PC-9 (cell line): ENCODE measurements around the gene MRPL32. TPM values are rescaled to one million over a fixed set of nuclear protein-coding genes. Genes with fewer than 3 reads are reported as not detected.

ENCODE experiments used
- BruUV-seq: library from RNA; stranded (reverse); fragments of 400-500 nt; replicated peaks from 2 replicates; lab custom pipeline; 2021; lab: Mats Ljungman, UMichigan
- CTCF ChIA-PET: fragments of 300-600 bp; sonication (Branson Sonifier 250); formaldehyde crosslinking; loops from one replicate; lab custom pipeline; 2022; ENCODE audit warnings: antibody characterized with exemption; lab: Charles Lee
- POLR2A ChIA-PET: fragments of 300-600 bp; sonication (Branson Sonifier 250); formaldehyde crosslinking; loops from one replicate; lab custom pipeline; 2022; ENCODE audit warnings: antibody characterized with exemption; ENCODE audit not compliant: unreplicated experiment; lab: Charles Lee
- DNase-seq, 2 experiments: peaks; one replicate each; pipeline versions ENCODE4 v3.0.0 to v3.0.0-alpha.2; 2015 to 2022; ENCODE audit warnings: mixed read lengths in 1 of 2
- H2AFZ ChIP-seq: fragments of 200-600 bp; sonication (generic); 2 replicates; pipeline ENCODE4 v1.8.1; 2017; ENCODE audit warnings: antibody characterized with exemption
- H3F3A ChIP-seq: fragments of 200-600 bp; sonication (generic); 2 replicates; pipeline ENCODE4 v1.8.1; 2017; ENCODE audit warnings: antibody characterized with exemption, mild to moderate bottlenecking, low read depth; ENCODE audit not compliant: insufficient read depth
- H3K27ac ChIP-seq: fragments of 200-600 bp; sonication (generic); 2 replicates; pipeline ENCODE4 v1.6.1; 2016; ENCODE audit warnings: mixed run types
- H3K27me3 ChIP-seq: fragments of 200-600 bp; sonication (generic); 2 replicates; pipeline ENCODE4 v1.6.1; 2016; ENCODE audit warnings: low read depth, mixed run types; ENCODE audit not compliant: insufficient read depth
- H3K36me3 ChIP-seq: fragments of 200-600 bp; sonication (generic); 2 replicates; pipeline ENCODE4 v1.6.1; 2016; ENCODE audit warnings: low read depth, mixed run types
- H3K4me1 ChIP-seq: fragments of 200-600 bp; sonication (generic); replicated peaks from 2 replicates; pipeline ENCODE4 v1.6.1; 2016; ENCODE audit warnings: mixed run types; ENCODE audit not compliant: insufficient read depth
- H3K4me2 ChIP-seq: fragments of 200-600 bp; sonication (generic); 2 replicates; pipeline ENCODE4 v1.6.1; 2017; ENCODE audit warnings: mixed run types
- H3K4me3 ChIP-seq: fragments of 200-600 bp; sonication (generic); 2 replicates; pipeline ENCODE4 v1.6.1; 2016; ENCODE audit warnings: mixed run types
- H3K79me2 ChIP-seq: fragments of 200-600 bp; sonication (generic); 2 replicates; pipeline ENCODE4 v1.6.1; 2017; ENCODE audit warnings: low read depth, mixed run types
- H3K9me2 ChIP-seq: fragments of 200-600 bp; sonication (generic); 2 replicates; pipeline ENCODE4 v1.8.1; 2017; ENCODE audit warnings: mild to moderate bottlenecking; ENCODE audit not compliant: insufficient read depth
- H3K9me3 ChIP-seq: fragments of 200-600 bp; sonication (generic); 2 replicates; pipeline ENCODE4 v1.8.1; 2016; ENCODE audit warnings: low read depth; ENCODE audit not compliant: insufficient read depth
- H4K20me1 ChIP-seq: fragments of 200-600 bp; sonication (generic); 2 replicates; pipeline ENCODE4 v1.8.1; 2017; ENCODE audit not compliant: insufficient read depth
- CTCF ChIP-seq: fragments of 200-600 bp; sonication (generic); conservative IDR thresholded peaks from 2 replicates; pipeline ENCODE4 v1.6.1; 2017; ENCODE audit warnings: mixed run types, antibody characterized with exemption, mild to moderate bottlenecking, moderate library complexity
- EZH2 ChIP-seq: fragments of 200-600 bp; sonication (generic); IDR thresholded peaks from 2 replicates; pipeline ENCODE4 v1.8.0; 2017; ENCODE audit warnings: antibody characterized with exemption, low read depth
- intact Hi-C: fragments of 100-400 bp; cut with micrococcal nuclease; formaldehyde crosslinking; loops from one replicate; pipeline ENCODE4 v1.10.0; 2022; ENCODE audit not compliant: unreplicated experiment
- total RNA-seq: library from RNA; stranded (reverse); gene quantifications from 2 replicates; pipeline ENCODE4 v1.2.3, GENCODE V29; 2021

Gene MRPL32
- total RNA-seq, 1 experiment from 2014 or later: 50.6 TPM

GRCh38 chr7:42940985-42941847 lies 9.0 kb downstream of the MRPL32 start:
- H4K20me1 ChIP-seq: no peaks in the 10 kb centered on the region

GRCh38 chr7:42945821-42946626 lies 13.8 kb downstream of the MRPL32 start:
- POLR2A ChIA-PET: no interaction called here
- CTCF ChIA-PET: interaction anchor here (0.5 kb wide), 1 partner anchor 510 kb away, joined by 6 read pairs; no protein-coding TSS in a partner anchor
- DNase-seq: no peak

More at GRCh38 chr7:42940985-42941847, 9.0 kb downstream of the MRPL32 start:
- no peaks in the 10 kb centered on the region for H3K27me3 ChIP-seq
- intact Hi-C loops: loop anchor here (1.0 to 5.0 kb wide), 5 partner anchors 320 to 898 kb away; no protein-coding TSS in a partner anchor
- no peaks in the 10 kb centered on the region for H3K9me2 ChIP-seq
- H3K4me1 ChIP-seq: no peaks in the 10 kb centered on the region
- no peak overlapping the region for H3K4me2 ChIP-seq
- DNase-seq: peak; percentile 58 to 69
- H3K36me3 ChIP-seq: peaks cover 8% of the 10 kb centered on the region
- ChIA-PET POLR2A (no interaction called here), CTCF (interaction anchor here (0.7 to 1.0 kb wide), 2 partner anchors 8 to 641 kb away, joined by 3 read pairs; partner anchors contain the start of gene STK17A)
- peaks cover 11% of the 10 kb centered on the region; the same call in 1 of the 2 replicates for H3F3A ChIP-seq
- H3K9me3 ChIP-seq: no peaks in the 10 kb centered on the region
- H3K79me2 ChIP-seq: 0 out of 2 replicates have a peak, but pooled peaks cover under 1% of the 10 kb centered on the region
- no peak overlapping the region for H3K27ac ChIP-seq
- no peak overlapping the region for H3K4me3 ChIP-seq
- TF ChIP-seq CTCF: peak; percentile 98
- TF ChIP-seq EZH2: no peak
- H2AFZ ChIP-seq: no peak overlapping the region
- no TSS peak for BruUV-seq

More at GRCh38 chr7:42945821-42946626, 13.8 kb downstream of the MRPL32 start:
- Histone ChIP-seq H2AFZ (no peak overlapping the region), H4K20me1 (no peaks in the 10 kb centered on the region), H3K4me1 (no peaks in the 10 kb centered on the region), H3K9me3 (no peaks in the 10 kb centered on the region), H3K27me3 (0 out of 2 replicates have a peak, but pooled peaks cover 5% of the 10 kb centered on the region), H3K27ac (no peak overlapping the region), H3K36me3 (no peaks in the 10 kb centered on the region), H3K4me3 (no peak overlapping the region), H3K4me2 (peak overlapping the region; percentile 44), H3K79me2 (no peaks in the 10 kb centered on the region), H3F3A (no peaks in the 10 kb centered on the region), H3K9me2 (no peaks in the 10 kb centered on the region)
- intact Hi-C loops: no loop called here
- no TSS peak for BruUV-seq
- TF ChIP-seq EZH2: no peak
- no peak for TF ChIP-seq CTCF
